Measurements from ENCODE around the gene AKAP10.

The AKAP10 gene

GRCh38 chr17:19857640-19858039 is 120.0 kb downstream of the AKAP10 start:
- no peak for DNase-seq

Measured in hematopoietic multipotent progenitor cell treated with erythropoietin and hydrocortisone succinate and interleukin-3 and kit ligand, for 8 days (in vitro differentiated cells).